ENCODE data around the gene THAP10.
"Not testable (repeated sequence)": the region's sequence is repeated elsewhere in the genome, so short reads cannot be mapped to it uniquely, and the experiment has no call there.

THAP10 gene

GRCh38 chr15:70876011-70876410 is 16.2 kb downstream of the THAP10 start:
- DNase-seq = no peak

- no peak for DNase-seq
These were observed 17.0 kb downstream of the THAP10 start for GRCh38 chr15:70875001-70875782.

- DNase-seq = no peak
These were observed 18.8 kb downstream of the THAP10 start for GRCh38 chr15:70873232-70874054.

GRCh38 chr15:70871490-70871889 is 20.7 kb downstream of the THAP10 start:
- not testable (repeated sequence) for DNase-seq

- DNase-seq = no peak
These were observed 22.2 kb downstream of the THAP10 start for GRCh38 chr15:70870051-70870450.

DNA sequence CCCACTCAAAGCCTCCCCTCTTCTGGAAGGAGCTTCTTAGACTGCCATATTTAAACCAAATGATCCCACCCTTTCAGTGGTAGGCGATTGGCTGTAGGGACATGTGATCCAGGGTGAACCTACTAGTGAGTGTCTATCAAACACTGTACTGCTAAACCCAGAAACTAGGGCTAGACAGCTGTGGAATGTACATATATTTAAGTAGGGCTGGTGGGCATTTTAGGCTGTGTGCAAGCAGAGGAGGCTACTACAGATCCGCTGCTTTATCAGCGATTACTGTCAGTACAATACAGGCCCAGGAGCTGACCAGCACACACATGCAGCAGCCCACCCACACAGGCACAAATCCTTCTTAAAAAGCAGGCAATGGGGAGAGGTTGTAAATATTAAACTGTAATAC is 22.9 kb downstream of the THAP10 start:
- DNase-seq = no peak

DNA sequence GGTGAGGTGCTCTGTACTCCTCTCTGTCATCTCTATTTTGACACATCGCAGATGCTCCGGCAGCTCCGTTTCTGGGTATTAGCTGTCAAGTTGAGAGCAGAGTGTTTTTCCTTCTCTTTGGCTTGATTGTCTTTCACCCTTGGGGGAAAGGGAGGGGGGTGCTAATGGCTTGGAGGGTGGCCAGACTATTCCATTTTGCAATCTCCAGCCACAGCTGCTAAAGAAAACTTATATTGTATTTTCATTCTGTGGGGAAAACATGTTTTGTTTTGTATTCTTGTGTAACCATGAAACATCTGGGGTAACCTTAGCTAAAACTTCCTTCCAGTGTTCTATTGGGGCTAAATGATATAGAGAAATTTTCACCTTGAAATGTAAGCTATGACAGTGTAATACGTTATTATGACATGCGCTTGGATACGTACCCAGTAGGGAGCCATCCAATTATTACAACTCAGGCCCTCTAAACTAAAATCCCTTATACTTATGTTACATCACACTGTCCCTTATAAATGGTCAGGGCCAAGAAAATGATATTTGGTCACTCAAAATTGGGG is 24.2 kb downstream of the THAP10 start:
- no peak for DNase-seq

- DNase-seq = no peak
These were observed 25.1 kb downstream of the THAP10 start for GRCh38 chr15:70866982-70867641.

- no peak for DNase-seq
These were observed 28.6 kb downstream of the THAP10 start for GRCh38 chr15:70863450-70864218.

DNA sequence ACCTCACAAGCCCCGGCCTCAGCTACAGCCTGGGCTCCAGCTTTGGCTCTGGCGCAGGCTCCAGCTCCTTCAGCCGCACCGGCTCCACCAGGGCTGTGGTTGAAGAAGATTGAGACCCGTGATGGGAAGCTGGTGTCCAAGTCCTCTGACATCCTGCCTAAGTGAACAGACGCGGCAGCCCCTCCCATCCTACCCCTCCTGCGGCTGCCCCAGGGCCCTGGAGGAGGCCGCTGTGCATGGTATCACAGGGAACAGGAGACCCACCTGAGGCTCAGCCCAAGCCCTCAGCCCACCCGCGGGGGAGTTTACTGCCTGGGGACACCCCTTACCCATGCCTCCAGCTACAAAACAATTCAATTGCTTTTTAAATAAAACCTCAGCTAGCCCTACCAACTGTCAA is 32.2 kb downstream of the THAP10 start:
- DNase-seq = no peak

GRCh38 chr15:70859322-70859908 is 32.8 kb downstream of the THAP10 start:
- DNase-seq = no peak

GRCh38 chr15:70858614-70859321 is 33.5 kb downstream of the THAP10 start:
- not testable (repeated sequence) for DNase-seq

- no peak for DNase-seq
These were observed 34.5 kb downstream of the THAP10 start for GRCh38 chr15:70857562-70858285.

DNA sequence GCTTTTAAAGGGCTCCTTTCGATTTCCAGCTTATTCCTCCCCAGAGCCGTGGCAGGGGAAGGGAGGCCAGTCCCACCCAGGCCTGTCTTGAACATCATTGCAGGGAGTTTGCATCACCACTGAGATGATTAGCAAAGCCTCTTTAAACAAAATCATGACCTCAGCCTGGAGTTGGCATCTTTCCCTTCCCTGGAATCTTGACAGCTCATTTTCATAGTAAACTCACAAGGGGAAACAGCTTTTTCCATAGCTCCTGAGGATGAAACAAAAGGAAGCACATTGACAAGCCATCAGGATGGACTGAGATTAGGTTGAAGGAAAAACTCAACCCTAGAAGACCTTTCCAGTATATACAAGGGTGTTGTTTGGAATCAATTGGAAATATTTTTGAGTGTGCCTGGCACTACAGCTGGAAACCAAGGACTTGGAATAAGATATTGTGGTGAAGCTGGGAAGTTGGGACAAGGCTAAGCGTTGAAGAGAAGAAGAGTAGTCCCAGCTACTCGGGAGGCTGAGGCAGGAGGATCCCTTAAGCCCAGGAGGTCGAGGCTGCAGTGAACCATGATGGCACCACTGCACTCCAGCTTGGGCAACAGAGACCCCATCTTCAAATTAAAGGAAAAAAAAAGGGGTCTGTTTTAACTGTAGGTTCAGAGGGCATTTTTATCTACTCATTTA is 35.2 kb downstream of the THAP10 start:
- DNase-seq = no peak

DNA sequence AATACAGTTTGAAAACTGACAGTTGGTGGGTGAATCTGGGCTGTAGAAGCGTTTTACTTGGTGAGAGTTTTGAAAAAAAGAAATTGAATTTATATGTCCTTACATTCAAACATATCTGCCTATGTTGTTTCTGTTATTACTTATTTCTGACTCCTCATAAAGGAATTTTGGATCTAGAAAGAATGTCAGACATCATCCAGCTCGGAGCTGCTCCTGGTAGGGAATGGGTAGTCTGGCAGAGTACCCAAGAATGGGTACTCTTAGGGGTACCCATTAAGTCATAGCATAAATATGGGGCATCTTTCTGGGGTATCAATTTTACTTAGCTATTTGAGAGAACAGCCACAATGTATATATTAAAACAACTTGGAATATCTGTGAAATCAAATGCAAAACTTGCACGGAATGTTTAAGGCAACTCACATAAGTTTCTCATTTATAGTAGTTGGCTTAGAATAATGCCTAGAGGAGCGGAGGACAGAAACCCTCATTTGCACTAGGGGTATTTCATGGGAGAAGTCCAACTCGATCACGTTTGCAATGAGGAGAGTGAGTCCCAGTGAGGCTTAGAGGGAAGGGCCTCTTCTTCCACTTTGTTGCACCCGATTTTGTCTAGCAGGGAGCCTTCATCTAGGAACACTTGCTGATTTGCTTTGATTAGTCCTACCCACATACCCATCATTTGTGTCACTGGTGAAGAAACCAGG is 35.9 kb downstream of the THAP10 start:
- DNase-seq = no peak

DNA sequence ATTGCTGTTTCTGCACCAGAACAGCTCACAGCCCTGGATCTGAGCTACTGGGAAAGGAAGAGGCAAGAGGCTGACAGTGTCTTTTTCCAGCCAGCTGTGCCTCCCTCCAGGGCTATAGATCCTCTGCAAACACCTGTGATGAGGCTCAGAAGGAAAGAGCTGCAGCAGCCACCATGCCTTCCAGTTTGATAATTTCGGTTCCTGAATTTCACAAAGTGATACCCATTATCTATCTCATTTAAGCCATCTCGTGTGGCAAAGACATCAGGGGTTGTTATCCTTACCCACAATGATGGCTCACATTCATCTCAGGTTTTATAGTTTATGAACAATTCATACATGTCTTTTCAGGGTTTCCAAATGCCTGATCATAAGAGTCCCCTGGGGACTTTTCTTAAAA is 36.5 kb downstream of the THAP10 start:
- no peak for DNase-seq

DNA sequence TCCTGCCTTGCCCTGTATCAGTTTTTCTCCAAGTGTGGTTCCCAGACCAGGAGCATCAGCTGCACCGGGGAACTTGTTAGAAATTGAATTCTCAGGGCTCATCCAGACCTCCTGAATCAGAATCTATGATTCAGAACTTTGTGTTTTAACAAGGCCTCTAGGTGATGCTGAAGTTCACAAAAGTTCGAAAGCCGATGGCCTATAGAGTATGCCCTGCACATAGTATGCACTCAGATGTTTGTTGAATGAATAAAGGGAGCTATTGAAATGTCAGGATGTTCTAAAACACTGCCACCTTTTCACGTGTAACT is 37.6 kb downstream of the THAP10 start:
- DNase-seq = no peak

- DNase-seq = peak; percentile 31 to 37
These were observed 38.1 kb downstream of the THAP10 start, which contains the start of gene LARP6 for GRCh38 chr15:70853973-70854665. Gene LARP6, minus strand, starts transcription at chr15:70854157. Its CDS starts 69 bp downstream, at chr15:70854088.

Measured in stimulated activated CD4-positive, alpha-beta T cell treated with anti-CD3 and anti-CD28 coated beads, Interleukin-4, amount 100 ng/mL, for 4 hours (primary cell).